ENCODE measurements around the gene OR1N1.

The OR1N1 gene

GRCh38 chr9:122526602-122527001, 491 bp downstream of the OR1N1 start:
- no peak overlapping the region for H3K4me2 ChIP-seq (ENCODE audit: low read length)
- H3K27me3 ChIP-seq (ENCODE audit: control insufficient read depth, insufficient read depth, low read length): peaks cover 12% of the 10 kb centered on the region
- H3K4me1 ChIP-seq (ENCODE audit: control insufficient read depth, insufficient read depth, low read length): no peaks in the 10 kb centered on the region
- H3K4me3 ChIP-seq (ENCODE audit: low read length): no peak overlapping the region
- no peaks in the 10 kb centered on the region for H3K9me3 ChIP-seq (replicated peaks; ENCODE audit: low read length)
- no peaks in the 10 kb centered on the region for H3K36me3 ChIP-seq (ENCODE audit: insufficient read depth, low read length)
- H3K9ac ChIP-seq (ENCODE audit: low read depth, low read length): no peak overlapping the region

- no peaks in the 10 kb centered on the region for H3K9me3 ChIP-seq (replicated peaks; ENCODE audit: low read length)
- no peak overlapping the region for H3K9ac ChIP-seq (ENCODE audit: low read depth, low read length)
- no peak overlapping the region for H3K4me3 ChIP-seq (ENCODE audit: low read length)
- peaks cover 23% of the 10 kb centered on the region for H3K27me3 ChIP-seq (ENCODE audit: control insufficient read depth, insufficient read depth, low read length)
- no peak overlapping the region for H3K4me2 ChIP-seq (ENCODE audit: low read length)
- H3K4me1 ChIP-seq (ENCODE audit: control insufficient read depth, insufficient read depth, low read length): no peaks in the 10 kb centered on the region
- H3K36me3 ChIP-seq (ENCODE audit: insufficient read depth, low read length): no peaks in the 10 kb centered on the region
Measured at GRCh38 chr9:122519376-122519775, 7.7 kb downstream of the OR1N1 start.

DNA sequence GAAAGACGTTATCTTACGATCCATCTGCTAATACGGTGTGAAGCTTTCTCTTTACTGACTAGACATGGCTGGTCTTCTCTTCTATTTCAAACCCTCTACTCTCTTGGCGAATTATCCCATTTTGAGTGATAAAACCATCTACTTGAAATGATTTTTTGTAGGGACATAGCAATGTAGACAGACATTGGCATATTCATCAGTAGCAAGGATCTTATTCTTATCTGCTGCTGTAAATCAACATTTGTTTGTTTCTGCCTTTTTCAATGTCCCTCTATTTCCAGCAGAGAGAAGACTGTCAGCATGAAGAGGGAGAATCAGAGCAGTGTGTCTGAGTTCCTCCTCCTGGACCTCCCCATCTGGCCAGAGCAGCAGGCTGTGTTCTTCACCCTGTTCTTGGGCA, 8.3 kb downstream of the OR1N1 start, which contains the start of gene OR1J4:
Gene OR1J4, plus strand, starts transcription at position 301 of the 400 bp plus-strand sequence. Its CDS starts 0 bp downstream, at position 301.
- Histone ChIP-seq H3K36me3 (ENCODE audit: insufficient read depth, low read length) (no peaks in the 10 kb centered on the region), H3K9me3 (replicated peaks; ENCODE audit: low read length) (no peaks in the 10 kb centered on the region), H3K9ac (ENCODE audit: low read depth, low read length) (no peak within 1 kb of the TSS), H3K4me3 (ENCODE audit: low read length) (no peak within 1 kb of the TSS), H3K4me1 (ENCODE audit: control insufficient read depth, insufficient read depth, low read length) (no peaks in the 10 kb centered on the region), H3K4me2 (ENCODE audit: low read length) (no peak within 1 kb of the TSS), H3K27me3 (ENCODE audit: control insufficient read depth, insufficient read depth, low read length) (peaks cover 28% of the 10 kb centered on the region)

DNA sequence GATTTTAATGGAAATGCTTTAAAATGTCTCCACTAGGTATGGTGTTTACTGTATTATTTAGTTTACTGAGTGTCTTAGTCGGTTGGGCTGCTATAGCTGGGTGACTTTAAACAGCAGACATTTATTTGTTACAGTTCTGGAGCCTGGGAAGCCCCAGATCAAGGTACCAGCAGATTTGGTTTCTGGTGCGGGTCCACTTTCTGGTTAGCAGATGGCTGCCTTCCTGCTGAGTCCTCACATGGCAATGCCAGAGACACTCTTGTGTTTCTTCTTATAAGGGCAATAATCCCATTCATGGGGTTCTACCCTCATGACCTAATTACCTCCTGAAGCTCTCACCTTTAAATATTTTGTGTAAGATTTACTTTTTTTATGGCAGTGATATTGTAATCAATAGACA, 8.9 kb downstream of the OR1N1 start:
- H3K9me3 ChIP-seq (replicated peaks; ENCODE audit: low read length): no peaks in the 10 kb centered on the region
- no peaks in the 10 kb centered on the region for H3K36me3 ChIP-seq (ENCODE audit: insufficient read depth, low read length)
- H3K4me3 ChIP-seq (ENCODE audit: low read length): no peak overlapping the region
- H3K27me3 ChIP-seq (ENCODE audit: control insufficient read depth, insufficient read depth, low read length): peaks cover 28% of the 10 kb centered on the region
- no peaks in the 10 kb centered on the region for H3K4me1 ChIP-seq (ENCODE audit: control insufficient read depth, insufficient read depth, low read length)
- H3K9ac ChIP-seq (ENCODE audit: low read depth, low read length): no peak overlapping the region
- H3K4me2 ChIP-seq (ENCODE audit: low read length): no peak overlapping the region

GRCh38 chr9:122510502-122510901, 16.6 kb downstream of the OR1N1 start, which contains the start of gene OR1J2:
Gene OR1J2 (plus strand): TSS chr9:122510802. CDS start chr9:122510802, 0 bp downstream.
- Histone ChIP-seq H3K9me3 (replicated peaks; ENCODE audit: low read length) (no peaks in the 10 kb centered on the region), H3K27me3 (ENCODE audit: control insufficient read depth, insufficient read depth, low read length) (peaks cover 30% of the 10 kb centered on the region), H3K4me2 (ENCODE audit: low read length) (no peak within 1 kb of the TSS), H3K4me3 (ENCODE audit: low read length) (no peak within 1 kb of the TSS), H3K9ac (ENCODE audit: low read depth, low read length) (no peak within 1 kb of the TSS), H3K36me3 (ENCODE audit: insufficient read depth, low read length) (no peaks in the 10 kb centered on the region), H3K4me1 (ENCODE audit: control insufficient read depth, insufficient read depth, low read length) (no peaks in the 10 kb centered on the region)

DNA sequence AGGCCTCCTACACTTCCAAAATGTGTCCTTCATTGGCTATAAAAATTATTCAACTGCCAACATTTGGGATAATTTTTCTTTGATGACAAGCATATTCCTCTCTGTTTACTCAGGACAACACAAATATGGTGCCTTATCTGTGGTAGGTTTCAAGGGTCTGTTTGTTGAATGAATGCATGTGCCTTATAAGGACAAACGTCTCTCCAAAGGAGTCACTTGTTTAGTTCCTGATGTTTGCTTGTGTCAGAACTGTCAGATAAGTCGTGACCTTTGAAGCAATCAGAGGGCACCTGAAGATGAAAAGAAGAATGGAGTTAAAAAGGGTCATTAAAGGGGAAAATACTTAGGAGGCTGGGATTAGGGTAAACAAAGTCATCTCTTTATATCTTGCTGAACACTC, 20.1 kb downstream of the OR1N1 start:
- no peaks in the 10 kb centered on the region for H3K9me3 ChIP-seq (replicated peaks; ENCODE audit: low read length)
- H3K4me2 ChIP-seq (ENCODE audit: low read length): no peak overlapping the region
- no peaks in the 10 kb centered on the region for H3K4me1 ChIP-seq (ENCODE audit: control insufficient read depth, insufficient read depth, low read length)
- no peak overlapping the region for H3K9ac ChIP-seq (ENCODE audit: low read depth, low read length)
- no peak overlapping the region for H3K4me3 ChIP-seq (ENCODE audit: low read length)
- H3K36me3 ChIP-seq (ENCODE audit: insufficient read depth, low read length): no peaks in the 10 kb centered on the region
- peaks cover 11% of the 10 kb centered on the region for H3K27me3 ChIP-seq (ENCODE audit: control insufficient read depth, insufficient read depth, low read length)

GRCh38 chr9:122498883-122499288, 28.2 kb downstream of the OR1N1 start:
- H3K36me3 ChIP-seq (ENCODE audit: insufficient read depth, low read length): no peaks in the 10 kb centered on the region
- H3K4me3 ChIP-seq (ENCODE audit: low read length): no peak overlapping the region
- no peak overlapping the region for H3K9ac ChIP-seq (ENCODE audit: low read depth, low read length)
- no peaks in the 10 kb centered on the region for H3K4me1 ChIP-seq (ENCODE audit: control insufficient read depth, insufficient read depth, low read length)
- H3K9me3 ChIP-seq (replicated peaks; ENCODE audit: low read length): no peaks in the 10 kb centered on the region
- H3K27me3 ChIP-seq (ENCODE audit: control insufficient read depth, insufficient read depth, low read length): peaks cover 32% of the 10 kb centered on the region
- no peak overlapping the region for H3K4me2 ChIP-seq (ENCODE audit: low read length)

GRCh38 chr9:122479062-122479461, 48.0 kb downstream of the OR1N1 start:
- H3K9ac ChIP-seq (ENCODE audit: low read depth, low read length): no peak overlapping the region
- H3K4me2 ChIP-seq (ENCODE audit: low read length): no peak overlapping the region
- H3K4me3 ChIP-seq (ENCODE audit: low read length): no peak overlapping the region
- H3K4me1 ChIP-seq (ENCODE audit: control insufficient read depth, insufficient read depth, low read length): no peaks in the 10 kb centered on the region
- no peaks in the 10 kb centered on the region for H3K9me3 ChIP-seq (replicated peaks; ENCODE audit: low read length)
- no peaks in the 10 kb centered on the region for H3K36me3 ChIP-seq (ENCODE audit: insufficient read depth, low read length)
- H3K27me3 ChIP-seq (ENCODE audit: control insufficient read depth, insufficient read depth, low read length): peaks cover 43% of the 10 kb centered on the region

GRCh38 chr9:122477826-122478225, 49.3 kb downstream of the OR1N1 start, which contains the start of gene OR1J1:
Gene OR1J1 (minus strand): TSS chr9:122477926. CDS start chr9:122477926, 0 bp downstream.
- Histone ChIP-seq H3K9ac (ENCODE audit: low read depth, low read length) (no peak within 1 kb of the TSS), H3K36me3 (ENCODE audit: insufficient read depth, low read length) (no peaks in the 10 kb centered on the region), H3K27me3 (ENCODE audit: control insufficient read depth, insufficient read depth, low read length) (peaks cover 54% of the 10 kb centered on the region), H3K4me1 (ENCODE audit: control insufficient read depth, insufficient read depth, low read length) (no peaks in the 10 kb centered on the region), H3K4me3 (ENCODE audit: low read length) (no peak within 1 kb of the TSS), H3K4me2 (ENCODE audit: low read length) (no peak within 1 kb of the TSS), H3K9me3 (replicated peaks; ENCODE audit: low read length) (no peaks in the 10 kb centered on the region)

- no peak overlapping the region for H3K9ac ChIP-seq (ENCODE audit: low read depth, low read length)
- no peaks in the 10 kb centered on the region for H3K9me3 ChIP-seq (replicated peaks; ENCODE audit: low read length)
- no peak overlapping the region for H3K4me3 ChIP-seq (ENCODE audit: low read length)
- no peak overlapping the region for H3K4me2 ChIP-seq (ENCODE audit: low read length)
- H3K36me3 ChIP-seq (ENCODE audit: insufficient read depth, low read length): no peaks in the 10 kb centered on the region
- H3K4me1 ChIP-seq (ENCODE audit: control insufficient read depth, insufficient read depth, low read length): no peaks in the 10 kb centered on the region
- peaks cover 56% of the 10 kb centered on the region for H3K27me3 ChIP-seq (ENCODE audit: control insufficient read depth, insufficient read depth, low read length)
Measured at GRCh38 chr9:122477346-122477745, 49.7 kb downstream of the OR1N1 start.
